Uterus (tissue), 4 donors: Measurements from ENCODE around the gene TRIM59. TPM values are rescaled to one million over a fixed set of nuclear protein-coding genes. Genes with fewer than 3 reads are reported as not detected.

ENCODE experiments used
- DNase-seq, 2 donors: peaks; one replicate each; pipeline ENCODE4 v3.0.0-alpha.2; 2019 to 2020
- H3K27ac ChIP-seq, 2 donors: fragments of 200-600 bp; sonication (generic); 1 replicate in 1 of 2; 2 replicates in 1 of 2; pipeline ENCODE4 v1.5.1; 2016 to 2018
- H3K27me3 ChIP-seq, 2 donors: fragments of 200-600 bp; sonication (generic); one replicate each; pipeline ENCODE4 v1.5.1; 2018 to 2019; ENCODE audit warnings: control low read depth in 1 of 2
- H3K36me3 ChIP-seq, 2 donors: fragments of 200-600 bp; sonication (generic); one replicate each; pipeline ENCODE4 v1.5.1; 2019; ENCODE audit warnings: control low read depth in 1 of 2
- H3K4me1 ChIP-seq, 2 donors: fragments of 200-600 bp; sonication (generic); one replicate each; pipeline ENCODE4 v1.5.1; 2018 to 2019; ENCODE audit warnings: control low read depth in 1 of 2
- H3K4me3 ChIP-seq, 2 donors: fragments of 200-600 bp; sonication (generic); 1 replicate in 1 of 2; 2 replicates in 1 of 2; pipeline ENCODE4 v1.5.1; 2018 to 2019; ENCODE audit warnings: mild to moderate bottlenecking in 1 of 2
- H3K9me3 ChIP-seq, 2 donors: fragments of 200-600 bp; sonication (generic); one replicate each; pipeline ENCODE4 v1.5.1; 2019; ENCODE audit warnings: control low read depth in 1 of 2
- CTCF ChIP-seq, 4 experiments: fragments of 200-600 bp in 2 of 4; fragments of 450-650 bp in 2 of 4; sonication (generic) in 2 of 4; IDR thresholded peaks; one replicate each; pipeline ENCODE4 v1.5.1; 2016 to 2019; ENCODE audit warnings: antibody characterized with exemption in 4 of 4, mild to moderate bottlenecking in 2 of 4, moderate library complexity in 1 of 4
- POLR2A ChIP-seq, 2 donors: fragments of 450-650 bp; IDR thresholded peaks; one replicate each; pipeline ENCODE4 v1.6.1; 2016; ENCODE audit warnings: antibody characterized with exemption in 2 of 2, mild to moderate bottlenecking in 1 of 2, moderate library complexity in 1 of 2
- intact Hi-C: fragments of 100-400 bp; cut with DNase I; formaldehyde crosslinking; loops from one replicate; pipeline ENCODE4 v1.15.1; 2023; ENCODE audit warnings: low total_unique reads
- total RNA-seq, 4 donors: library from RNA; depleted of rRNA in 3 of 4; stranded (reverse); fragments of >200 nt in 3 of 4; gene quantifications; one replicate each; pipeline versions ENCODE4 v1.1.0 to v1.2.4, GENCODE V29; 2014 to 2023
- donor health status: DM: yes; HTN: yes; CAD: no.

Gene TRIM59
- total RNA-seq, 4 donors from 2014 or later: 1.0 to 42.9 (median 5.1) TPM; not detected in 1

- TF ChIP-seq POLR2A (IDR thresholded peaks at IDR 0.05) (no peak), CTCF (IDR thresholded peaks at IDR 0.05) (no peak)
- Histone ChIP-seq H3K27me3 (no peaks in the 10 kb centered on the region), H3K9me3 (no peaks in the 10 kb centered on the region), H3K27ac (peak overlapping the region in 1 of 2 donors; percentile 92), H3K4me3 (no peak overlapping the region), H3K36me3 (no peaks in the 10 kb centered on the region), H3K4me1 (peaks cover 4 to 14% of the 10 kb centered on the region in 2 donors)
- intact Hi-C loops: no loop called here
- no peak for DNase-seq
Observed at GRCh38 chr3:160402221-160403027, 47.2 kb downstream of the TRIM59 start.

- H3K27ac ChIP-seq: peak overlapping the region in 1 of 2 donors; percentile 92
Observed at GRCh38 chr3:160401291-160402095, 48.1 kb downstream of the TRIM59 start.

GRCh38 chr3:160400702-160401150 lies 48.9 kb downstream of the TRIM59 start:
- no peaks in the 10 kb centered on the region for H3K36me3 ChIP-seq
- H3K9me3 ChIP-seq: no peaks in the 10 kb centered on the region
- H3K4me3 ChIP-seq: peak overlapping the region; percentile 54 to 75
- H3K4me1 ChIP-seq: peaks cover 4 to 14% of the 10 kb centered on the region in 2 donors
- TF ChIP-seq CTCF (IDR thresholded peaks at IDR 0.05) (no peak), POLR2A (IDR thresholded peaks at IDR 0.05) (no peak)
- no peaks in the 10 kb centered on the region for H3K27me3 ChIP-seq
- intact Hi-C loops: no loop called here
- peak overlapping the region; percentile 92 to 93 for H3K27ac ChIP-seq
- no peak for DNase-seq

More at GRCh38 chr3:160401291-160402095, 48.1 kb downstream of the TRIM59 start:
- Histone ChIP-seq H3K36me3 (no peaks in the 10 kb centered on the region), H3K4me1 (peaks cover 4 to 14% of the 10 kb centered on the region in 2 donors), H3K27me3 (no peaks in the 10 kb centered on the region), H3K4me3 (peak overlapping the region; percentile 54 to 75), H3K9me3 (no peaks in the 10 kb centered on the region)
- no peak for DNase-seq
- TF ChIP-seq POLR2A (IDR thresholded peaks at IDR 0.05) (no peak), CTCF (IDR thresholded peaks at IDR 0.05) (no peak)
- intact Hi-C loops: no loop called here

GRCh38 chr3:160400030-160400701 lies 49.4 kb downstream of the TRIM59 start:
- TF ChIP-seq CTCF (IDR thresholded peaks at IDR 0.05) (no peak), POLR2A (IDR thresholded peaks at IDR 0.05) (no peak)
- peaks cover 4 to 14% of the 10 kb centered on the region in 2 donors for H3K4me1 ChIP-seq
- peak overlapping the region; percentile 92 to 93 for H3K27ac ChIP-seq
- DNase-seq: peak; percentile 26 to 31
- H3K27me3 ChIP-seq: no peaks in the 10 kb centered on the region
- intact Hi-C loops: no loop called here
- no peaks in the 10 kb centered on the region for H3K36me3 ChIP-seq
- no peaks in the 10 kb centered on the region for H3K9me3 ChIP-seq
- H3K4me3 ChIP-seq: peak overlapping the region; percentile 54 to 75
